GM19467 (cell line): ENCODE measurements around the gene LAMC1.
"Not testable (repeated sequence)": the region's sequence is repeated elsewhere in the genome, so short reads cannot be mapped to it uniquely, and the experiment has no call there.

ENCODE experiments used
- ATAC-seq: cut with Tn5 transposase; IDR thresholded peaks from one replicate; pipeline ENCODE4 v1.9.1; 2021; ENCODE audit warnings: mild to moderate bottlenecking, moderate library complexity; ENCODE audit not compliant: unreplicated experiment

The LAMC1 gene

DNA sequence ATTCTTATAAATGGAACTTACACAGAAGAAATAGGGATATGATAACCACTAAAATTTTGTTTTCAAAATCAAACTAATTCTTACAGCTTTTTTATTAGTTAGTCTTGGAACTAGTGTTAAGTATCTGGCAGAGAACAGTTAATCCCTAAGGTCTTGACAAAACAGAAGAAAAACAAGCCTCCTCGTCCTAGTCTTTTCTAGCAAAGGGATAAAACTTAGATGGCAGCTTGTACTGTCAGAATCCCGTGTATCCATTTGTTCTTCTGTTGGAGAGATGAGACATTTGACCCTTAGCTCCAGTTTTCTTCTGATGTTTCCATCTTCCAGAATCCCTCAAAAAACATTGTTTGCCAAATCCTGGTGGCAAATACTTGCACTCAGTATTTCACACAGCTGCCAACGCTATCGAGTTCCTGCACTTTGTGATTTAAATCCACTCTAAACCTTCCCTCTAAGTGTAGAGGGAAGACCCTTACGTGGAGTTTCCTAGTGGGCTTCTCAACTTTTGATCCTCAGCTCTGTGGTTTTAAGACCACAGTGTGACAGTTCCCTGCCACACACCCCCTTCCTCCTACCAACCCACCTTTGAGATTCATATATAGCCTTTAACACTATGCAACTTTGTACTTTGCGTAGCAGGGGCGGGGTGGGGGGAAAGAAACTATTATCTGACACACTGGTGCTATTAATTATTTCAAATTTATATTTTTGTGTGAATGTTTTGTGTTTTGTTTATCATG is 120.5 kb downstream of the LAMC1 start:
- ATAC-seq = no peak

DNA sequence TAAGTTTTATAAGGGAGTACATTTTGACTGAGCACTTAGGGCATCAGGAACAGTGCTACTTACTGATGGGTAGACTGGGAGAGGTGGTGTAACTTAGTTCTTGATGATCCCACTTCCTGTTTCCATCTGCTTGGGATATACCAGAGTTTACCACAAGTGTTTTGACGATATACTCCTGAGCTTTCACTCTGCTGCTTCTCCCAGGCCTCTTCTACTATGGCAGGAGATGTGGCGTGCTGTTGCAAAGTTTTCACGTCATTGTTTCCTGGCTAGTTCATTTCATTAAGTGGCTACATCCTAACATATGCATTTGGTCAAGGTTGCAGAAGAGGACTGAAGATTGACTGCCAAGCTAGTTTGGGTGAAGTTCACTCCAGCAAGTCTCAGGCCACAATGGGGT is 121.5 kb downstream of the LAMC1 start:
- no peak for ATAC-seq

DNA sequence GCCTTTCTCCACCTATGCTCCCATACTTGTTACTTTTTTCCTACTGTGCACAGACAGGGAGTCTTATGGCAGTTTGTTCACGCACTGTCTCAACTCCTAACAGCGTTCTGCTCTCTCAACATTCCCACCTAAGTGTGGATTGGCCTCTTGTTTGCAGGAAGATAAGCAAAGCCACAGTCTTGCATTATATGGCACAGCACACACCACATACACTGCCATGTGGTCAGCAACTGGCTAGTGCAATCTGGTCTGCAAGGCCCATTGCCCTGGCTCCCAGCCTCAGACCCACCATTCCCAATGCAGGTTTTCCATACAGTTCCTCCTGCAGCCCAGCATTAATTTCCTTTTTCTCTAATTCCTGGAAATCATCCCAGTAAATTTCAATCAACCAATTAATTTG is 124.5 kb downstream of the LAMC1 start:
- no peak for ATAC-seq

DNA sequence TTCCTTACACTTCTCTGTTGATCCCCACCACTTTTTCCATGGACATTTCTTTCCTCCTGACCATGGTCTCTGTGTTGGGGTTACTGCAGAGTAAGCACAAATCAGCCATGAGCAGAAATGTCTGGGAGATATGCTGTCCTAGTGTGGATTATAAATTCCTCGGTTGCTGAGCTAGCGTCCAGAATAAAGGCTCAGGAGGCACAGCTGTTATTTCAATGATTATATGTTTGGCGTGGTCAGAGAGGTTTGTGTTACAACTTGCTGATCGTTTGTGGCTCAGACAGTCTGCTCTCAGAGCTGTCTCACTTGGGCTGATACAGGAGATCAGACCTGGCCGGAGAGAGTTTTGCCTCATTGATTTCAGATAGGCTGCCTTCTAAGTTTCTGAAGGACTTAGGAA is 125.4 kb downstream of the LAMC1 start:
- no peak for ATAC-seq

DNA sequence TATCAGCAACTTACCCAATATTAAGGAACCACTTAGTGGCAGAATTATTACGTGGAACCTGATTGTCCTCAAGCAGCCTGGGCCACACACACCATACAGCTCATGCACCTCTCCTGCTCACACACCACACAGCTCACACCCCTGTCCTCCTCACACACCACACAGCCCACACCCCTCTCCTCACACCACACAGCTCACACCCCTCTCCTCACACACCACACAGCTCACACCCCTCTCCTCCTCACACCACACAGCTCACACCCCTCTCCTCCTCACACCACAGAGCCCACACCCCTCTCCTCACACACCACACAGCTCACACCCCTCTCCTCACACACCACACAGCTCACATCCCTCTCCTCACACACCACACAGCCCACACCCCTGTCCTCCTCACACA is 126.1 kb downstream of the LAMC1 start:
- ATAC-seq = no peak

DNA sequence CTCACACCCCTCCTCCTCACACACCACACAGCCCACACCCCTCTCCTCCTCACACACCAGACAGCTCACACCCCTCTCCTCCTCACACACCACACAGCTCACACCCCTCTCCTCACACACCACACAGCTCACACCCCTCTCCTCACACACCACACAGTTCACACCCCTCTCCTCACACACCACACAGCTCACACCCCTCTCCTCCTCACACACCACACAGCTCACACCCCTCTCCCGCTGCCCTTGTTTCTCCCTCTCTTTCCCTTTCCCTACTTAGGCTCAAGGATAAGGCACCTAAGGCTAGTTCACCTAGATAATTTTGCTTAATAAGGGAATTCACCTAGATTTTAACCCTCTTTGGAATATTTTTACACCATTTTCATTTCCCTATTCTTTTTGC is 126.8 kb downstream of the LAMC1 start:
- not testable (repeated sequence) for ATAC-seq

DNA sequence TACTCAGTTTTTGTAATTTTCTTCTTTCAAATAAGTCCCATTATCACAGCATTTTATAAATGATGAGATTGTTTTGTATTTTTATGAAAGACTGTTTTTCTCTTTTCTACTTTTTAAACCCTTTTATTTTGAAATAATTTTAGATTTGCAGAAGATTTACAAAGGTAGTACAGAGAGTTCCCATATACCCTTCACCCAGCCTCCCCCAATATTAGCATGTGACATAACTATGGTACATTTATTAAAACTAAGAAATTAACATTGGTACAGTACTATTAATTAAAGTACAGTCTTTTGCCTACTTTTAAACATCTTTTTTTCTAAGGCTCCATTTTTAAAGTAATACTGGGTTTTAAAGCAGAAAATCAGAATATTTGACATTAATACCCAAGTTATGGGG is 127.2 kb downstream of the LAMC1 start:
- ATAC-seq = no peak

DNA sequence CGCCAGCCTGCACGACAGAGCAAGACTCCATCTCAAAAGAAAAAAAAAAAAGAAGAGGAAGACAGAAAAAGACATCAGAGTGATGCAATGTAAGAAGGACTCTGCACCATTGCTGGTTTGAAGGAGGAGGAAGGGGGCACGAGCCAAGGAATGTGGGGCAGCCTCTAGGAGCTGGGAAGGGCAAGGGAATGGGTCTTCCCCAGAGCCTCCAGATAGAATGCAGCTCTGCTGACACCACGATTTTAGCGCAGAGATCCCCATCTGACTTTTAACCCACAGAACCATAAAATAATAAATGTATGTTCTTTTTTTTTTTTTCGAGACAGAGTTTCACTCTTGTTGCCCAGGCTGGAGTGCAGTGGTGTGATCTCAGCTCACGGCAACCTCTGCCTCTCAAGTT is 129.0 kb downstream of the LAMC1 start:
- no peak for ATAC-seq

DNA sequence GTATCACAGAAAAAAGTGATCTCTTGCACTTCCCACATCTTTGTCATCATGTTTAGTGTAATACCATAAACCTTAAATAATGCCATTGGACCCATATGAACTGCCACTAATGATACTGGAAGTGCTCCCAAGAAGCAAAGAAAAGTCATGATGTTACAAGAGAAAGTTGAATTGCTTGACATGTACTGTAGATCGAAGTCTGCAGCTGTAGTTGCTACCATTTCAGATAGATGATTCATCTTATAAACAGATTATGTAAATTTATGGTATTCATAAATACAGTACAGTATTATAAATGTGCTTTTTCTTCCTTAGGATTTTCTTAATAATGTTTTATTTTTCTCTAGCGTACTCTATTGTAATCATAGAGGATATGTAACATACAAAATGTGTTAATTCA is 132.7 kb downstream of the LAMC1 start:
- ATAC-seq = no peak

DNA sequence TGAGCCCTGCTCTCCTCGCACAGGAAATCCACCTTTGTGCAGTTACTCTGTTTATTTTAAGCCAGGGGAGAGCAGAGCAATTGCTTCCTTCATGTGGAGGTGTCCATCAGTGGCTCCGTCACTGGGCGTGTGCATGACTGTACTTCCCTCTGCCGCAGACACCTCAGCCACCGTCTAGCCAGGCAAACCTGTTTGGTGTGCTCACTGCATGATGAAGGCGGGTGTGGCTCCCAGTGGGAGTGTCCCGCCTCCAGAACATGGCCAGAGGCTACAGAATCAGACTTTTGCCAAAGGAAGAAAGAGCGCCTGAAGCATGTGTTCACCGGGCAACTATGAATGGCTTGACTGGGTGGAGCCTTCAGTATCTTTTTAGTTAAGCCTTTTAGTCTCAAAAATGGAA is 136.7 kb downstream of the LAMC1 start:
- no peak for ATAC-seq

DNA sequence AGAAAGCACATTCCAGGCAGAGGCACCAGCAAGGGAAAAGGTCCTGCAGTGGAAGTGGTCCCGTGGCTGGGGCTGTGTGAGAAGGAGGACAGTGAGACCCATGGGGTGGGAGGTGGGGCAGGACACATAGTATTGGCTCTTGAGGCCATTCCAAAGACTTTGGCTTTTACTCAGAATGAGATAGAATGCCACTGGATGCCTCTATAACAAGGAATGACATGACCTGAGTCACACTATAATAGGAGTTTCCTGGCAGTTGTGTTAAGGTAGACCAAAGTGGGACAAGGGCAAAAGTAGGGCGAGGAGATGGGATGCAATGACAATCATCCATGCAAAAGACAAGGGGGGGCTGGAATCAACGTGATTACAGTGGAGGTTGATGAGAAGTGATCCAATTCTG is 138.2 kb downstream of the LAMC1 start:
- ATAC-seq = no peak

DNA sequence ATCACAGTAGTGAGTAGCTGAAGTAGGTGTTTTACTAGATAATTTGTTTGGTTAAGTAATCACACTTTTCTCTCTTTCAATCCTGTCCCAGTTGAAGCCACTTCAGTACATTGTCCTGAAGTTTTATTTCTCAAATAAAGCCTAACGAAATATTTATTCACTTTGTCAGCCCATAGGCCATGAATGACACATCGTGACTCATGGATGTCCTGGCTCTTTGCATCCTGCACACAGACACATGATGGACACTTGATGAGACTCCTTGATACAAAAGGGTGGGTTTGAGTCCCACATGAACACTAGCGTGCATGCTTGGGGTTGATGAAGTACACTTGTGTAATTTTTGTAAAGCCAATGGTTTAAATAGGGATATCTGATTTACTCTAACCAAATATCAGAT is 140.1 kb downstream of the LAMC1 start:
- ATAC-seq = no peak

DNA sequence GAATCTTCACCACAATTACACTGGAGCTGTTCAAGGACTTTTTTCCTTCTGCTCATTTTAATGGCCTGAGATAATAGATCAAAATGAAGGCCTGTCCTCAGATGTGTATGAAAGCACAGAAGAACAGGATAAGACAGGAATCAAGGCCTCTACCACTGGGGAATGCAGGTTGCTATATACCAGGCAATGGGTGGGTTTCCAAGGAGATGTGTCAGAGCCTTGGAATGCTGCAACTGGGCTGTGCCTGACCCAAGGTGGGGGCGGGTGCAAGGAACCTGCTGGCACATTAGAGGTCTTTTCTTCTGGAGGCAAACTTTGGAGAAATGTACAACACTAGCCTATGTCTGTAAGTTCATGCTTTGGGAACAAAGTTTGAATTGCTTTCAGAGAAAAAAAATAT is 141.1 kb downstream of the LAMC1 start:
- no peak for ATAC-seq

DNA sequence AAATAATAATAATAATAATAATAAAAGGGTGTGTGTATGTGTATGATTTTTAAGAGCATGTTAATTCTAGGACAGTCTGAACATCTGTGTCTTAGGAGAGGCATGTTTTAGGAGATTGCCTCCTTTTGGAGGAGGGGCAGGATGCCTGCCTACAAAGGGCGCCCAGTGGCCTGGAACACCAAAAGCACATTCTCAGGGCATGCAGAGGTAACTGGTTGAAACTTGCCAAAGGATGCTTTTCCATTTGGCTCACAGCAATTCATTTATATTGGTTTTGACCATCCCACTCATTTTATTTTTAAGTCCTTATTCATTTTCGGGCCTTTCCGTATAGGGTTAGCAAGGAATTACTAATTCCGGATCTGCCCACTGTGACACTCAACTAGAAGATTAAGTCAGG is 141.7 kb downstream of the LAMC1 start:
- ATAC-seq = no peak

DNA sequence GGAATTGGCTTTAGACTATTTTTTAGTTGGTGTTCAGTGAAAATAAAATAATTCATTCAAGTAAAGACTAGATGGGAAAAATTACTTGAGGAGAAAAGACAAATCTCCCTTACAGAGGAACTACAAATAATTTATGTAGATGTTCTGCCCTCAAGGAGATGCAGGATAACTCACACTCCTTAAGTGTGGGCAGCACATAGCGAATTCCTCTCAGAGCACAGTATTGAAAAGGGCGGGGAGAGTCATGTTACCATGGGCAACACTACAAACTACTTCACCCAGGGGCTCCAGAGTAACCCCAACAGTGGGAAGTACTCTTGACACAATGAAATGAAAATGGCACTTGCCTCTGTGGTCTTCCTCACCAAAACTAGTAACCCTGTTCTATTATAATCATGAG is 142.2 kb downstream of the LAMC1 start:
- no peak for ATAC-seq

DNA sequence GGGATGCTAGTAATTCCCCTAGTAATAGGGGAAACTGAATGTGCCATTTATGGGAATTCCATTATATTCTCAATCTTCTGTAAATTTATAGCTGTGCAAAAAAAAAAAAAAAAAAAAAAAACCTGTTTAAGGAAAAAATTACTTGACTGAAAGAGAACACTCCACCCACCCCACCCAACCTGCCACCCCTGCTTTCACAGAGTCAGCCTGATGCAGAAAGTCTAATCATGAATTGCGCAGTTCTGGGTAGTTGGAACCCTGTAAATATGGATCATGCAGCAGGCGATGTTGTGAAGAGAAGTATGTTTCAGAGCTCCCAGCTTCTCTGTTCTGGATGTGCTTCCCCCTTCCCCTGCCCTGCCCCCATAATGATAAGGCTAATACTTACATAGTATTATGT is 143.2 kb downstream of the LAMC1 start:
- ATAC-seq = no peak

DNA sequence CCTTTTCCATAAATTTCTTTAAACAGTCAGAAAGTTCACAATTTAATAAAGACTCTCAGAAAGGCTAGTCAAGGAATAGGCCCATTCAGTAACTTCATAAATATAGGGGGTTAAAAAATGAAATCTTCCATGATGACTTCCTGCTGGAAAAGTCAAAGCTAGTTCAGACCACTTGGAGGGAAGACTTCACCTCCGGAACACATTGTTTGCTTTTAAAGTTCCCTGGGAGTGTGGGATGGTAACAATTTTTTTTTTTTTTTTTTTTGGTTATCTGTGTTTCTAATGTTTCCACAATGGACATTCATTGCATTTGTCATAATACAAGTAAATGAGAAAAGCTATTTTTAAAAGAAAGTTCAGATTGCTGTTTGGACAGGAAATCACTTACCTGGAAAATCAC is 144.5 kb downstream of the LAMC1 start:
- ATAC-seq = no peak

DNA sequence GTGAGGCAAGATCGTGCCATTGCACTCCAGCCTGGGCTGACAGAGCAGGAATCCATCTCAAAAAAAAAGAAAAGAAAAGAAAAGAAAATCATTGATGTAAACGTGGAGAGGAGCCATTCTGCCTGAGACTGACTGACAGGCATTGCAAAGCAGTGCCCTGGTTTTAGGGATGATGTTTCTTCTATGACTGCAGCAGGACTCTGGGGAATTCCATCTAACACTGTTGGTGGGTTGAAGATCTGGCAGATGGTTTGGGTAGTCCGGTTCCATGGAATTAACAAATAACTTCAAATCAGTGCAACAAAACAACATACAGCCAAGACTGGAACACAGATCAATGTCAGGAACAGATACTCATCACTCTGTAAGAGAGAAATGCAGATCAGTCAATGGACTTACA is 145.1 kb downstream of the LAMC1 start:
- ATAC-seq = no peak

DNA sequence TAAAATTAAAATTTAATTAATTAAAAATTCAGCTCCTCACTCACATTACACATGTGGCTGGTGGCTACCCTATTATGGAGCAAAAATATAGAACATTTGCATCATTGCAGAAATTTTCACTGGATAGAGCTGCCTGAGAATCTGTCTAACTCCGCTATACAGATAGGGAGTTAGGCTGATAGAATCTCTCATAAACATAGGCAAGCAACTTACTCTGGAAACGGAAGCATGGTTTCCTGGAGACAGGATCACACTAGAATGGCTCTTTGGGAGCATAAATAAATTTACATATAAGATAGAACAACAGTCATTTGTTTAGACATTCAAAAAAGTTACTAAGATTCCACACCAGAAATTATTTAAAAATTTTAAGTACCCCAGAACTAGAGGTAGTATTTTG is 150.6 kb downstream of the LAMC1 start:
- no peak for ATAC-seq

DNA sequence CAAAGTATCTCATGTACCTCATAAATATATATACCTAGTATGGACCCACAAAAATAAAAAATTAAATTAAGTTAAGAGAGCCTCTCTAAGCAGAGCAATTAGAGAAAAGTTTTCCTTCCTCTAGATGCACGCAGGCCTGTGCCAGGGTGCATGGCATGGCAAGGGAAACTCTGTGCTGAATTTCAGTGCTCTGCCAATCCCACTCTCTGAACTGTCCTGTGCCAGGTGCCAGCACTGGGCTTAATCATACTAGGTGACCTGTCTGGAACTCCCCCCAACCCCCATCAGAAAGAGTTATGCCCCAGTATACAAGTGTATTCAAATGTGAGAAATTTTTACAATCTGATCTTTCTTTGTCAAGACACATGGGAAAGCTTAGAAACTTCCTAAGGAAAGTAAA is 152.4 kb downstream of the LAMC1 start:
- no peak for ATAC-seq

DNA sequence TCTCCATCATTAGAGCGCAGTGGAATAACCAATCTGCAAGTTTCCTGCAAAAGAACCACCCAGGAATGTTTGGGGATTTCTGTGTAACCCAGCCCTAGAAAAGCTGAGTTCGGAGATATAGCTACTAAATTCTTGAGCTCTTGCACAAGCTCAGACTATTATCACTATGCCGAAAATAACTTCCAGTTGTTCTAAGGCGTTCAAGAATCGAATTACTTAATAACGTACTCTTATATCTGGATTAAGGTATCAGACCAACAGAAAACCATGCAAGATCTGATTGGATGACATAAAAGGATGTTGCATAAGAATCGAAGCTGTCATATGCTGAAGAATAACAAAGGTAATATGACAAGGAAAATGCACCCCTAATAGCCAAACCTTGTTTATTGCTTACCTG is 155.3 kb downstream of the LAMC1 start:
- ATAC-seq = no peak

DNA sequence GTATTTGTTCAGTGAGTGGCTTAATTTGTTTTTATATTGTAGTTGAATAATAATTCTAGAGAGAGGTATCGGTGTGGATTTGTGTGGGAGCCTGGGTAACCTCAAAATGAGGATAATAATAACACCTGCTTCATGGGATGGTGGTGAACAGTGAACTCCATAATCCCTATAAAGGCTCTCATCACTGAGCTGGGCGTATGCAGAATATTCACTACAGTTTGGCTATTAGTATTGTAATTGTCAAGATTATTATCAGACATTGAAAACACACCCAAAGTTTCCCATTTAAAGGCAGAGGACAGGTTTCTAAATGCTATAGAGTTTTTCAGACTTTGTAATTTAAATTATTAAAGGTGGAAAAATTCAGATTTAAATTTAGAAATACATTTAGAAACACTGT is 155.8 kb downstream of the LAMC1 start:
- no peak for ATAC-seq

DNA sequence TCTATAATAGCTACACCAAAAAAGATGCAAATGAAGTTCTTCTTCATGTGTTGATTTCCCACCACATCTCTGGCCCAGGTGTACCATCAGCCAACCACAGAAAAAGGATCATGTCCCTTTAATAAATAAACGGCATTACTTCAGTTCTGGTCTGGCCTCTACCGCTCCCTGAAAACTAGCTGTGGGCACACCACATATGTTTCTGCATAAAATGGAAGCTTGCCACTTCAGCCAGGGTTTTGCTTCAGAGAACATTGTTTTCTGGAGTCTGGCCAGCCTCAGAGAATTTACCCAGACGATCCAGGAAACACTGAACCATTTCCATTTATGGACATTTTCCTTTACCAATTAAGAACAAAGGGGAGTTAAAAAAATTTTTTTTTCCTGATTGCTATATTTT is 157.0 kb downstream of the LAMC1 start:
- ATAC-seq = no peak
